ENCODE results near the gene CCSER1.

CCSER1 gene

DNA sequence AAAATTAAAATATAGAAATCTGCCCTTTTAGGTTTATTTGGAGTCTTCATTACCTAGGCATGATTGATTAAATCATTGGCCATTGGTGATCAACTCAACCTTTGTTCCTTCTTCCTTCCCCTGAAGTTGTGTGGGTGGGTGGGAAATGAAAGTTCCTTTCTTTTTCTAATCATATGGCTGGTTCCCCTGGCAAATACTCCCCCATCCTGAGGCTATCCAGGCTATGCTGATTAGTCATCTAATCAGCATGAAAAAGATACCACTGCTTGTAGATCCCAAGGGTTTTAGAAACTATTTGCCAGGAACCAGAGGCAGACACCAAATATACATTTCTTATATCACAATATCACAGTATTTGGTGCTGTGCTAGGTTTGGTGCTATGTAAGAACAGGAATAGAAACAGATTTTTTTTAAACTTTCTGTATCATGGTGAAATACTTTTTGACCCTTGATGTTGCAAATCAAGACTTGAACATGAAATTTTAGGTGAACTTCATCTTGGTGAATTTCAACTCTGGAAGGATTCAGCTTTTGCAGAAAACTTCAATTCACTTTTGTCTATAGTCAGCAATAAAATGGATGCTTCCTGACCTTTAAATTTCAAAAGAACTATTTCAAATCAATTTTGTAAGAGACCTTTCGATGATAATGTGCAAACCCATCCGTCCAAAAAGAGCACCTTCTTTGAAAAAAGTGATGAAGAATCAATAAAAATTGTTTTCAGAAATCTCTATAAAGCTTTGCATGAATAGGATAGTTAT lies 71.1 kb downstream of the CCSER1 start:
- no peak for DNase-seq

- no peak for DNase-seq
These were observed 80.8 kb downstream of the CCSER1 start for GRCh38 chr4:90207887-90208454.

DNA sequence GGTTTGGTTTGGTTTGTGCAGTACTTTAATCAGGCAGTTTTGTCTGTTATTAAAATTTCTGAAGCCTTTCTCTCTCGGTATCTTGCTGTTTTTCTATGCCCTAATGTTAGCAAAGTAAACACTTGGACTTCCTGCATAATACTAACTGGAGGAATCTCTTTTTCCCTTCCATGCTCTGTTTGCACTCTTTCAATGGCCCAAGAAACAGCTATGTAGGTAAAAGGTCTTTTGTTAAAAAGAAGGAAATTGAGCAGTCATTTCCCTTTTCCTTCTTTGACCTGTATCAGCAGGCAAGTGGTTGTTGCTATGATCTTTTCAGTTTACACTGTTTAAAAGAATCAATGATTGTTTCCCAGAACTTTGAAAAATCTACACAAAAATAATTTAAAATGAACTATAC lies 82.7 kb downstream of the CCSER1 start:
- no peak for DNase-seq

DNA sequence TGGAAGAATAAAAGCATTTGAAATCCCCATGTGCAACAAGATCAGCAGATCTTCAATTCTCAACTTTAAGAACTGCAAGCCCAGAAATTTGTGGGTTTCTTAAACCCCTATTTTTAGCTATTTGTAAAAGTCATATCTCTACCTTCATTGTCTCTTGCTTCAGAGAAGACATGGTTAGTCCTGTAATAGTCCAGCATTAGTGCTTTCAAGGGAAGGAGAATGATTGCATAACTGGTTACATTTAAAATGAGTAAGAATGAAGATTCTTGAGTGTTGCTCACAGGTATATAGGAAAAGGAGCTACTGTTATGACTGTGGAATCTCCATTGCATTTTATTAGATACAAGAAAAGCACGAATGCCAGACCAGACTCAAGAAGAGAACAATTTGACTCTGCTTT lies 84.0 kb downstream of the CCSER1 start:
- no peak for DNase-seq

- no peak for DNase-seq
These were observed 88.1 kb downstream of the CCSER1 start for GRCh38 chr4:90215286-90215685.

GRCh38 chr4:90219822-90220221 lies 92.6 kb downstream of the CCSER1 start:
- no peak for DNase-seq

- no peak for DNase-seq
These were observed 93.3 kb downstream of the CCSER1 start for GRCh38 chr4:90220459-90220858.

DNA sequence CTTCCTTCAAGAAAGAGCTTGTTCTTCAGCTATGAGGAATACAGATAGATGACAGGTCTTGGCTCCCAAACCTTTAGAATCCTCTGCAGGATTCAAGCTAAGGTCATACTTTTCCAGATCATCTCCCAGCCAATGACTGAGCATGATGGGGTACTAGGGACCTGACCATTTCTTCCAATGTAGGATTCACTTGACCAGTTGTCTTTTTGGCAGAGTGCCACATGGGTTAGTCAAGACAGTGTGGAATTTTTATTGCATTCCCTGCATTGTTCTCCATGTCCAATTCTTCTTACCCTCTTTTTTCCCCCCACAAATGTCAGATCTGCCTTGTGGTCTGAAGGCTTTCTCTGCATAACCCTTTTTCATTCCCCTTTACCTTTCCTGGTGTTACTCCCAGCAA lies 99.5 kb downstream of the CCSER1 start:
- no peak for DNase-seq

GRCh38 chr4:90227177-90227576 lies 100.0 kb downstream of the CCSER1 start:
- DNase-seq: no peak

DNA sequence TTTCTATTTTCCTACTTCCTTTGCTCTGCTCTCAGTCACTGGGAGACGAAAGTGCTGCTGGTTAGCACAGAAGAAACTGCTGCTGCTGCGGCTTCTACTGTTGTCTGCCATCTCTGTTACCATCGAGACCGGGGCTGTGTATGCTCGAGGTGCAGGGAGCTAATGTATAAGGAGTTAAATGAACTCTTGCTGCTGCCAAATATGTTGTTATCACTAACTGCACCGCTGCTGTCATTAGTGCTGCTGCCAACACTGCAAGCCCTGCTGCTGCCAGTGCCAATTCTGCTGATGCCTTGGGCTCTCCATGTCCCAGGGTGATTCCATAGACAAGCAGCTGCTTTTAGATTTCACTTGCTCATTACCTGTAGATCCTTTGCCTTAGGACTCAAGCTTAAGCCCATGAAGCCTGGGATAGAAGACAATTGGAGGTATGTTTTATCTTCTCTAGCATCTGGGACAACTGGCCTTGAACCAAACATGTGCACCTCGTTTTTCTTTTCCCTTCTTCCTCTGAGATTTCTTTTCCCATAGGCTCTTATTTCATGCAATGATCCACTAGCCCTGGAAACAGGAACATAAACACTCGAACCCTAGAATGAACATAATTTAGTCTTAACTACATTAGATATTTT lies 107.8 kb downstream of the CCSER1 start:
- DNase-seq: no peak

DNA sequence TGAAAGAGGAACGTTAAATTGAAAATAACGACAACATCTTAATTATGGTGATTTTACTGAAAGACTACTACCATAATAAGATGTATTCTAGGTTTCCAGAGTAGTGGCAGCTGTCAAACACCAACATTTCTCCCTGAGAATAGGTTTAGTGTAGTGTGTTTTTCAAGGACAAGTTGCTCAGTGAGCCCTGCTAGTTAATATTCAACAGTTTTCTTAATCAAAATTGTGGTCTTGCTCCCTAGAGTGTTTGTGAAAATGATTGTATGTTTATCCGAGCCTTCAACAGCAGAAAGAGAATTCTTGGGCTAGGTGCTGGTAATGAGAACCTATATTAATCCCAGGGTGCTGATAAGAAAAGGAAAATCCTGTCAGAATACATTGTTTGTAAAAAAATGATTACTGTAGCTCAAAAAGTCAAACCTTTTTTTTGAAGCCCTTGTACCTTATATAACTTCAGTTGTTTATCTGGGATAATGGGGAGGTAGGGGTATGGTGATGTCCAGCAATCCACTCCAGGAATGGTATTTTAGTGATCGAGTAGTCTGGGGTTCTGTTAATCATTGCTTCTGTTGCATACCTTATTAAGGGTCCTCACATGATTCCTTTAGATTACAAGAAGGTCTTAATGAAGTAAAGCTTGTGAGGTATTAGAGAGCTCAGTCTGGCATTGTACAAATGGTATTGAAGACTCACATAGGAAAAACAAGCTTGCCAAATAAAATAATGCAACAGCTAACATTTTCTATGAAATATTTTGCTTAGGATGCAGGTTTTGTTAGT lies 110.7 kb downstream of the CCSER1 start:
- DNase-seq: no peak

DNA sequence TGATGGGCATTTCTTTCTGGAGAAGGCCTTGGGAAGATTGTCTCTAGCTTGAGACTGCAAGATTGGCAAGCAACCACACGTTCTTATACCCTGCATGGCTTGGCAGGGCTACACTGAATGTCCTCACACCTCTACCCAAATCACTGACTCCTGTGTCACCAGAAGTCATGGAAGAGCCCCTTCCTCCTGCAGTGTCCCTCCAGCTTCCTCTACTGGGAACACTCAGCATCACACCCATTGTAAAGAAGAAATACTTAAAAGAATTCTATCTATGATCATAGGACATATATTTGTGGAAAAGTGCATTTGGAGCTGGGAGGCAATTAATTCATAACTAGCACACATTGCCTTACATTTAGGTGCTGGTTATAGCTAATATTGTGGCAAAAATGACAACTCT lies 113.1 kb downstream of the CCSER1 start:
- no peak for DNase-seq

DNA sequence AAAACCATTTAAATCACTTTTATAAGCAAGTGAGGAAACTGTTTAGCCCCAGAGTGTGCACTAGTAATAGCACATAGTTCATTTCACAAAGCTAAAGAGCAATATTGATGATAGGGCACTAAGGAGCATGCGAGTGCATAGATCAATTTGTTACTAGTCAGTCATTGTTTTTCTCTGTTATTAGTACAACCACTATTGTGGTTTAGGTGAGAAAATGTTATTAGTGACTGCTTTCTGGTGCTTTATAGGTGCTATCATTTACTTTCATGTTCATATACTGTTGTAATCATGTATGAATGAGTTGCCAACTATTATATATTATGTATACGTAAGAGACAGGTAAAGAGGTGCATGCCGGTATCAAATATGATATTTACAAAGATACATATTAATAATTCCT lies 113.8 kb downstream of the CCSER1 start:
- DNase-seq: no peak

- DNase-seq: no peak
These were observed 118.6 kb downstream of the CCSER1 start for GRCh38 chr4:90245837-90246236.

DNA sequence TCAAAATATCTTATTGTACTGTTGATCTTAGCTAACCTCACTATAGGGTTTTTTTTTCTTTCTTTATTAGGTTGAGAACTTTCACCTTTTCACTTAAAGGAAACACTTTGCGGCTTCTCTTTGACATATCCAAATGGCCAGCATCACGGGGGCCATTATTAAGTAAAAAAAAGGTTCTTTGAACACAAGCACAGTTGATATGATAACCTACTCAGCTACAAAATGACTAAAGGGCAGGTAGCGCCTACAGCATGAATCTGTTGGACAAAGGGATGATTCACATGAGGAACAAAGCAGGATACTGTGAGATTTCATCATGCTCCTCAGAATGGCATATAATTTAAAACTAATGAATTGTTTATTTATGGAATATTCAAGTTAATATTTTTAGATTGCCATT lies 119.6 kb downstream of the CCSER1 start:
- no peak for DNase-seq

- DNase-seq: no peak
These were observed 127.2 kb downstream of the CCSER1 start for GRCh38 chr4:90254357-90254756.

DNA sequence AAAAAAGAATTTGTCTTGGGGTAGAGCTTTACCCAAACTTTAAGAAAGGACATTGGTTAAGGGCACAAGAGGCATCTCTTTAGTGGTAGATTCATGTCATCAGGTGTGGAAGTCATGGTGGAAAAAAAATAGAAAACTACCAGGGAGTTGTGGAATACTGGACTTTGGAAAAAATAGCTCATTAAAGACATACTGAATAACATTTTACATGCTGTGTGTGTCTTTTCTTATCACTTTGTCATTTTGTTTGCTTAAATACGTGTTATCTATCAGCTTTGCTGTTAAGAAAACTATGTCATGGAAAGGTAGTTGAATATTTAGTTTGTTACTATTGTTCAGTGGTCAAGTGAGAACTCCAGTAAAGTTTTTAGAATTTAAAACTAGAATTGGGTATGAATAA lies 147.0 kb downstream of the CCSER1 start:
- DNase-seq: no peak

GRCh38 chr4:90280954-90281353 lies 153.8 kb downstream of the CCSER1 start:
- no peak for DNase-seq

DNA sequence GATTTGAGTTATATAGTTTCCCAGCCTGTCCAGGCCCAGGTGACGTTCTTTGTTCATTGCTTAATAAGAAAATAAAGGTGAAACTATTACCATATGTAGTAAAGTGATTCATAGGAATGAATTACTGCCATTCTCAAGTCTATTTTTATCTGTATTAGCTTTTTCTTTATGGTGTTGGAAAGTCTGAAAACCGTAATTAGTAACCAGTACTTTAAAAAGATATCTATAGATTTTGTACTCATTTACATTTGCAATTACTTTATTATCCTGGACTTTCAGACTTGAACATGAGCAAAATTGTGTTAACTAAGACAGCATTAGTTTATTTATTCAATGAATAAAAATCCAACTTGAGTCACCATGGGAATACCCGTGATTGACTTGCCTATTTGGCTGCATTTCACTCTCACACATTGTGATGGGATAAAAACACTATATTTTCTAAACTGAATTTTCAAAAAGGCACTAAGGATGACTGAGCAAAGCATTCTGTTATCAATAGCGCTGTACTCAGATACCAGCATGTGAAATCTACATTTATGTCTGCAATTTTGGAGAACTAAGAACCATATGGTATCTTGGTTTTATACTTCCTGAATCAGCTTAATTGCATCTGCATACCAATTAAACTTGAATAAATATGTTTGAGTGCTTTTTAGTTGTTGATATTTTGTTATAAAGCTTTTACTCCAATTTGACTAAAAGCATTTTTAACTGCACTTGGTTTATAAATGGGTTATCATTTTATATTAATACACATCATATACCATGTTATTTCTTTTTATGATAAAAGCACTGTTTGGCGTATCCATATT lies 154.6 kb downstream of the CCSER1 start:
- DNase-seq: peak; percentile 22

- no peak for DNase-seq
These were observed 163.2 kb downstream of the CCSER1 start for GRCh38 chr4:90290345-90290744.

DNA sequence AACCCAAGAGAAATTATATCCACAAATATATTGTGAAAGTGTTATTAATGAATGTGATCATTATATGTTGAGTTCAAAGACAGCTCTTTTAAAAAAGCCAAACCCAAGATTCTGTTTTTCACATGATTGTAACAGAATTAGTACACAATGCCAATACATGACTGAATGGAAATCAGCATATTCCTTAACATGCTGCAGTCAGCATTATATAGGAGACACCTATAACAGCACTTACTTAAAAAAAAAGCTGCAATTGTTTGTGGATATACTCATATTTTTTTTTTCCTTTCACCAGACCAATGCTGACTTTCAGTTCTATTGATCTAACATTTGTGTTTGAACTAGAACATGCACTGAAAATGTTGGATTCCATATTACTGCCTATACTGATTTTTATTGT lies 165.2 kb downstream of the CCSER1 start:
- no peak for DNase-seq

- DNase-seq: peak; percentile 20
These were observed 166.1 kb downstream of the CCSER1 start for GRCh38 chr4:90293320-90293719.

GRCh38 chr4:90299373-90299772 lies 172.2 kb downstream of the CCSER1 start:
- DNase-seq: no peak
